GM12891 (cell line): ENCODE measurements around the gene HAUS3.

Experiments used
- PAX5 ChIP-seq: IDR thresholded peaks from 2 replicates; pipeline ENCODE4 v1.6.1; 2011; ENCODE audit warnings: low read length, moderate library complexity, mild to moderate bottlenecking; ENCODE audit not compliant: insufficient read depth, severe bottlenecking
- POLR2A ChIP-seq: IDR thresholded peaks from 2 replicates; pipeline ENCODE4 v1.6.1; 2011; ENCODE audit warnings: low read depth, low read length, control low read depth
- POLR2AphosphoS5 ChIP-seq: IDR thresholded peaks from 2 replicates; pipeline ENCODE4 v1.6.1; 2011; ENCODE audit warnings: low read depth, low read length, control low read depth
- POU2F2 ChIP-seq: IDR thresholded peaks from 2 replicates; pipeline ENCODE4 v1.6.1; 2011; ENCODE audit warnings: low read depth, mild to moderate bottlenecking, control low read depth, low read length, moderate library complexity
- SPI1 ChIP-seq: IDR thresholded peaks from 2 replicates; pipeline ENCODE4 v1.6.1; 2011; ENCODE audit warnings: low read depth, low read length, control low read depth
- TAF1 ChIP-seq: IDR thresholded peaks from 2 replicates; pipeline ENCODE4 v1.6.1; 2011; ENCODE audit warnings: low read depth, low read length, control low read depth

DNA sequence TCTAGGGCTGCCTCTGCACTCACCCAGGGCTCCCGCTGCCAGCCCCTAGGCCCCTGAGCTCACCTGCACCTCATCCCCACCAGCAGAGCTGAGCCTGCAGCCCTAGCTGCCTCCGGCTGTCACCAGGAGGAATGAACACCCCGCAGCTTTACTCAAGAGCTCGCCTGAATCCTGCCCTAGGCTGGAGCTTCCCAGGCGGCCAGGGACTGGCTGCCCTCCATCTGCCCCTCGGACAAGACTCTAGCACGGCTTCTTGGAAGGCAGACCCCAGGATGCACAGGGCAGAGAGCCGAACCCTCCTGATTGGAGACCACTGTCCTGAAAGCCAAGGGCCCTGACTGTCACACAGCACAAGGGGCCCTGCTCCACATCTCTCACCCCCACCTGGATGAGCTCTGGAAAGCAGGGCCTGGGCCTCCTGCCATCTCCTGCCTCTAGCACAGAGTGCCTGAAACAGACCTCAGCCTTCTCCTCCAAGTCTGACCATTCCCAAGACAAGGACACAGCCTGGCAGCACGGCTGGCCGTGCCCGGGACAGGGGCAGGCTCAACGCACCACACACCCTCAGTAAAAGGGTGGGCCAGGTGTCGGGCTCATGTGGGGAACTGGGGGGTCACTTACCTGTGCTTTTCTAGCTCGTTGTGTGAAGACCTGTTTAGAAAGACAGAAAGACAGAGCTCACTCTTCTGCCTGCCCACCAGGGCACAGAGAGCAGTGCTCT is 15.6 kb upstream of the HAUS3 start:
- TF ChIP-seq POLR2A = no peak
- TF ChIP-seq TAF1 = no peak
- TF ChIP-seq POLR2AphosphoS5 = no peak
- TF ChIP-seq PAX5 = no peak
- TF ChIP-seq SPI1 = no peak
- TF ChIP-seq POU2F2 = no peak
